Kidney (tissue), 14 donors: ENCODE measurements around the gene LY6G5C. TPM values are rescaled to one million over a fixed set of nuclear protein-coding genes. Genes with fewer than 3 reads are reported as not detected.

ENCODE experiments used
- DNase-seq, 5 donors: peaks; one replicate each; pipeline ENCODE4 v3.0.0-alpha.2; 2013 to 2020
- FAIRE-seq: peaks from 2 replicates; lab custom pipeline; 2012; peaks lifted over from hg19 to GRCh38; lab: Jason Lieb, UNC
- H3K27ac ChIP-seq, 2 donors: one replicate each; pipeline ENCODE4 v1.7.0; 2013; ENCODE audit warnings: low read depth in 2 of 2, low read length in 2 of 2, inconsistent platforms in 1 of 2
- H3K27me3 ChIP-seq: one replicate; pipeline ENCODE4 v1.7.1; 2013; ENCODE audit warnings: low read length, inconsistent platforms; ENCODE audit not compliant: control insufficient read depth, insufficient read depth
- H3K36me3 ChIP-seq, 3 donors: one replicate each; pipeline versions ENCODE4 v1.7.0 to v1.7.1; 2013; ENCODE audit warnings: low read length in 3 of 3, control low read depth in 1 of 3, inconsistent platforms in 1 of 3; ENCODE audit not compliant: insufficient read depth in 3 of 3, control insufficient read depth in 2 of 3
- H3K4me1 ChIP-seq, 3 donors: one replicate each; pipeline versions ENCODE4 v1.7.0 to v1.7.1; 2013; ENCODE audit warnings: low read length in 3 of 3, inconsistent platforms in 1 of 3, low read depth in 1 of 3; ENCODE audit not compliant: control insufficient read depth in 2 of 3, insufficient read depth in 2 of 3
- H3K4me3 ChIP-seq, 3 donors: one replicate each; pipeline versions ENCODE4 v1.7.0 to v1.8.1; 2013; ENCODE audit warnings: low read length in 3 of 3, control low read depth in 1 of 3, inconsistent platforms in 1 of 3
- H3K9ac ChIP-seq, 3 donors: one replicate each; pipeline versions ENCODE4 v1.7.0 to v1.7.1; 2013; ENCODE audit warnings: low read length in 3 of 3, control low read depth in 1 of 3, inconsistent platforms in 1 of 3
- H3K9me3 ChIP-seq, 3 donors: one replicate each; pipeline versions ENCODE4 v1.7.0 to v1.7.1; 2013; ENCODE audit warnings: low read length in 3 of 3, control low read depth in 1 of 3, inconsistent platforms in 1 of 3; ENCODE audit not compliant: control insufficient read depth in 2 of 3, insufficient read depth in 1 of 3
- intact Hi-C: fragments of 100-400 bp; cut with DNase I; formaldehyde crosslinking; loops from one replicate; pipeline ENCODE4 v1.11.1; 2022
- polyA plus RNA-seq: library from polyadenylated mRNA; stranded (reverse); fragments of 350-450 nt; fragmentation: Illumina TruSeq; extraction: RNeasy Lipid Tissue Mini Kit (QIAGEN cat#74804); gene quantifications from one replicate; pipeline ENCODE4 v1.2.3, GENCODE V29; 2014; ENCODE audit warnings: low read depth, low replicate concordance; ENCODE audit not compliant: insufficient read depth
- total RNA-seq: library from RNA; stranded (reverse); fragmentation: NEBNext Ultra II Directional; extraction: Animal tissue kit (Norgen Biotek cat#: 25700); gene quantifications from one replicate; pipeline ENCODE4 v1.2.1, GENCODE V29; 2021
- TF ChIP-seq, protein P1 (sequence below): IDR thresholded peaks from 3 replicates; pipeline ENCODE4 v1.5.1; 2012; ENCODE audit warnings: mild to moderate bottlenecking, moderate library complexity, borderline replicate concordance; ENCODE audit not compliant: insufficient read depth; ENCODE audit errors: extremely low read depth
- donor health status: control.
- donor health status: control.
- donor health status: control.
- donor health status: control.
- donor health status: control.
- donor health status: DM: yes; HTN: yes; CAD: no.
- donor health status: Normal renal cell carcinoma (clear cell type).

The LY6G5C gene
- total and polyA plus RNA-seq, 2 donors from 2014 or later = 2.5 to 4.6 TPM

DNA sequence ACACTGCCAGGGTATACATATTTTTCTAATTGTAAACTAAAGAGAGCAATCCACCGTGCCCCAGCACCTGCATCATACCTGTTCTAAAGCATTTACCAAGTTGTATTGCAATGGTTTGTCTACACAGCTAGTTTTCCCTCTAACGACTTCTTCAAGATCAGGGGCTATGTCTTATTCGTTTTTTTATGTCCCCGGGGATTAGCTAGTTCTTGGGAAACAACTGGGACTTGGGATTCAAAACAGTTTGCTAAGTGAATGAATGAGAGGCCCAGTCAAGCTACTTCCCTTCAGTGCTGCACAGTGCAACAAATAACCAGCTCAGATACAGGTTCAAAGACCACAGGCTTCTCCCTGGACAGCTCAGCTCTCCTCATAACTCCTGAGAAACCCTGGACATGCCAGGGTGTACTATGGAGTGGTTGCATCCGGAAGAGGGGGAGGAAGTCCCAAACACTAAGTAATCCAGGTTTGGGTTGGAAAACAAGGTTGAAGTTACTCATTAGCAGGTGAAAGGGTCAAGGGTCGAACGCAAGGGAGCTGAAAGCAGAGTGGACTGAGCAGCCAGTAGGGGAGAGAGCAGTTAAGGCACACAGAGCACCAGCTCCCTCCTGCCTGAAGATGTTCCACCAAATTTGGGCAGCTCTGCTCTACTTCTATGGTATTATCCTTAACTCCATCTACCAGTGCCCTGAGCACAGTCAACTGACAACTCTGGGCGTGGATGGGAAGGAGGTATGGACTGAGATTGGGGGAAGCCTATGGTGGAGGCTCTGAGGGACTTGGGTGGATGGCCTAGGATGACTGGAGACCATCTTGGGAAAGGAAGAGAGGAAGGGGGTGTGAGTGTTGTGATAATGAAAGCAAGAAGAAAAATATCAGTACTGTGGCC lies 25.3 kb downstream of the LY6G5C start, which contains the start of gene APOM:
Gene APOM, plus strand, starts transcription at position 546 of the 889 bp plus-strand sequence. Its CDS starts 73 bp downstream, at position 619.
- FAIRE-seq = no peak
- Histone ChIP-seq H3K36me3 (peaks cover 0 to 7% (median 5%) of the 10 kb centered on the region in 3 donors), H3K27ac (peak within 1 kb of the TSS; percentile 13 to 33), H3K4me3 (peak within 1 kb of the TSS in 2 of 3 donors; percentile 42 to 63), H3K27me3 (no peaks in the 10 kb centered on the region), H3K9ac (peak within 1 kb of the TSS in 1 of 3 donors; percentile 12), H3K9me3 (no peaks in the 10 kb centered on the region), H3K4me1 (peaks cover 0 to 38% (median 34%) of the 10 kb centered on the region in 3 donors)
- TF ChIP-seq, protein P1, sequence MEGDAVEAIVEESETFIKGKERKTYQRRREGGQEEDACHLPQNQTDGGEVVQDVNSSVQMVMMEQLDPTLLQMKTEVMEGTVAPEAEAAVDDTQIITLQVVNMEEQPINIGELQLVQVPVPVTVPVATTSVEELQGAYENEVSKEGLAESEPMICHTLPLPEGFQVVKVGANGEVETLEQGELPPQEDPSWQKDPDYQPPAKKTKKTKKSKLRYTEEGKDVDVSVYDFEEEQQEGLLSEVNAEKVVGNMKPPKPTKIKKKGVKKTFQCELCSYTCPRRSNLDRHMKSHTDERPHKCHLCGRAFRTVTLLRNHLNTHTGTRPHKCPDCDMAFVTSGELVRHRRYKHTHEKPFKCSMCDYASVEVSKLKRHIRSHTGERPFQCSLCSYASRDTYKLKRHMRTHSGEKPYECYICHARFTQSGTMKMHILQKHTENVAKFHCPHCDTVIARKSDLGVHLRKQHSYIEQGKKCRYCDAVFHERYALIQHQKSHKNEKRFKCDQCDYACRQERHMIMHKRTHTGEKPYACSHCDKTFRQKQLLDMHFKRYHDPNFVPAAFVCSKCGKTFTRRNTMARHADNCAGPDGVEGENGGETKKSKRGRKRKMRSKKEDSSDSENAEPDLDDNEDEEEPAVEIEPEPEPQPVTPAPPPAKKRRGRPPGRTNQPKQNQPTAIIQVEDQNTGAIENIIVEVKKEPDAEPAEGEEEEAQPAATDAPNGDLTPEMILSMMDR = no peak
- intact Hi-C loops = no loop called here
- DNase-seq = peak in 2 of 5 donors; percentile 36 to 63

DNA sequence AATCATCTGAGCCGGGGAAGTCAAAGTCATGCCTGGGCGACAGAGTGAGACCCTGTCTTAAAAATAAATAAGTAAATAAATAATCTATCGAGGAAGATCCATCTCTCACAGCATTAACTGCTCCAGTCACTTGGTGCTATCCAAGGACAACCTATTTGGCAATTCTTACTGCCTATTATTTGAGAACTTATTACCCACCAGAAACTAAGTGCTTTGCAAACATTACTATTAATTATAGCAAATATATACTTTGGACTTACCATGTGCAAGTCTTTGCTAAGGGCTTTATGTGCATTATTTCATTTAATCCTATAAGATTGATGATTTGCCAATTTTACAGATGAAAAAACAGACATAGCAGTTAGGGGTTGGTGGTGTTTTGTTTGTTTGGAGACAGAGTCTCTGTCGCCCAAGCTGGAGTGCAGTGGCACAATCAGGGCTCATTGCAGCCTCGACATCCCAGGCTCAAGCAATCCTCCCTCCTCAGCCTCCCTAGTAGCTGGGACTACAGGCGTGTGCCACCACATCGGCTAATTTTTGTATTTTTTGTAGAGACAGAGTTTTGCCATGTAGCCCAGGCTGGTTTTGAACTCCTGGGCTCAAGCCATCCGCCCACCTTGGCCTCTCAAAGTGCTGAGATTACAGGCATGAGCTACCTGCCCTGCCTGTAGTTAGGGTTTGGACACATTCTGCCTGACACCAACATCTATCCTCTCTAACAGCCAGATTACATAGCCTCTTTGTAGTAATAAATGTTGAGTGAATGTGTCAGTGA lies 26.1 kb downstream of the LY6G5C start:
- intact Hi-C loops = no loop called here
- DNase-seq (no peak), FAIRE-seq (no peak)
- no peaks in the 10 kb centered on the region for H3K9me3 ChIP-seq
- peaks cover 0 to 38% (median 34%) of the 10 kb centered on the region in 3 donors for H3K4me1 ChIP-seq
- no peak overlapping the region for H3K27ac ChIP-seq
- H3K9ac ChIP-seq = no peak overlapping the region
- peaks cover 0 to 7% (median 5%) of the 10 kb centered on the region in 3 donors for H3K36me3 ChIP-seq
- no peaks in the 10 kb centered on the region for H3K27me3 ChIP-seq
- TF ChIP-seq, protein P1 = no peak
- H3K4me3 ChIP-seq = peak overlapping the region in 1 of 3 donors; percentile 63

DNA sequence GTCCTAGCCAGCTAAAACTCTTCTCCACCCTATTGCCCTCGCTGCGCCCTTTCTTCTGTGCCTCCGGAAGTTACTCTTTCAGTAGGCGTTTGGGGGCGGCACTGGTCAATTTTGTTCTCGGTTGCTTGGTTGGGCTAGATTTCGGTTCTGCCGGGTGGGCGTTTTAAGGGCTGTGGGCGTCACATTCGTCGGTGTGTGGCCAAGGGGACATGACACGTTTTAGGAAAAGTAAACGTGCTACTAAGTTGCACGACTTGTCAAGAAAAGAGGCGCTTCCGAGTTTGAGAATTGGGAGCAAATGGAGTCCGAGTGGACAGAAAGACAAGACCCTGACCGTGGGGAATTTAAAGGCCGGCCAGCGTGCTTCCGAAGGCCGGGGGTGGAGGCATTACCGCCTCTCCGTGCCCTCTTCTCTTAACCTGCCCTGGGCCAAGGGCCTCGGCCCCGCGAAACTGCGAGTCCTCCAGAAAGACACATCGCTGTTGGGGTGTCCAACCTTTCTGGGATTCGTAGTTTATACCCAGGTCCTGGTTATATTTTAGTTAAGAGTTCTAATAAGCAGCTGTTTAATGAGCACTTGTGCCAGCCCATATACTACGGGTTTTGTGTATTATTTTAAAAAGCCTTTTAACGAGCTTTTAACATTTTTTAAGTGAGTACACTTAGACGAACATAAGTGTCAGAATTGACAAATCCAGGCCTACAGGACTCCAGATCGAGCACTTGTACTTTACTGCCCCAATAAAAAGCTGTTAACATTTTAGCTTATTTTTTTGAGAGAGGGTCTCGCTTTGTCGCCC lies 27.7 kb downstream of the LY6G5C start:
- Histone ChIP-seq H3K4me1 (peaks cover 0 to 24% (median 23%) of the 10 kb centered on the region in 3 donors), H3K27me3 (no peaks in the 10 kb centered on the region), H3K9ac (peak overlapping the region; percentile 71 to 98 (median 90)), H3K36me3 (peaks cover 6 to 22% (median 18%) of the 10 kb centered on the region in 3 donors), H3K4me3 (peak overlapping the region; percentile 87 to 98 (median 97)), H3K9me3 (no peaks in the 10 kb centered on the region), H3K27ac (peak overlapping the region; percentile 98 to 100)
- intact Hi-C loops = no loop called here
- TF ChIP-seq, protein P1 = no peak
- DNase-seq = peak in 4 of 5 donors; percentile 91 to 98 (median 96)
- no peak for FAIRE-seq
